Forelimb muscle (tissue), 1 donor: Measurements from ENCODE around the gene NMRK2. TPM values are rescaled to one million over a fixed set of nuclear protein-coding genes. Genes with fewer than 3 reads are reported as not detected.
A peak's percentile ranks its signal among the peaks of the same experiment; 100 is the strongest.
"Not testable (repeated sequence)": the region's sequence is repeated elsewhere in the genome, so short reads cannot be mapped to it uniquely, and the experiment has no call there.

Experiments used
- DNase-seq: peaks from one replicate; pipeline ENCODE4 v3.0.0-alpha.2; 2013; ENCODE audit warnings: low read depth
- polyA plus RNA-seq: library from polyadenylated mRNA; unstranded; fragments of 120-200 nt; gene quantifications from one replicate; pipeline ENCODE4 v1.2.1, GENCODE V29; 2013; ENCODE audit not compliant: insufficient read length

NMRK2 gene
- polyA plus RNA-seq, 1 donor, result 285 TPM

- DNase-seq, result no peak
These were observed 31.7 kb downstream of the NMRK2 start for GRCh38 chr19:3964256-3965194.

- no peak for DNase-seq
These were observed 33.5 kb downstream of the NMRK2 start for GRCh38 chr19:3966051-3967017.

GRCh38 chr19:3967983-3968382 lies 35.1 kb downstream of the NMRK2 start:
- DNase-seq, result not testable (repeated sequence)

GRCh38 chr19:3968556-3969434 lies 35.9 kb downstream of the NMRK2 start:
- DNase-seq, result peak; percentile 77

- DNase-seq, result no peak
These were observed 36.8 kb downstream of the NMRK2 start for GRCh38 chr19:3969435-3970312.

DNA sequence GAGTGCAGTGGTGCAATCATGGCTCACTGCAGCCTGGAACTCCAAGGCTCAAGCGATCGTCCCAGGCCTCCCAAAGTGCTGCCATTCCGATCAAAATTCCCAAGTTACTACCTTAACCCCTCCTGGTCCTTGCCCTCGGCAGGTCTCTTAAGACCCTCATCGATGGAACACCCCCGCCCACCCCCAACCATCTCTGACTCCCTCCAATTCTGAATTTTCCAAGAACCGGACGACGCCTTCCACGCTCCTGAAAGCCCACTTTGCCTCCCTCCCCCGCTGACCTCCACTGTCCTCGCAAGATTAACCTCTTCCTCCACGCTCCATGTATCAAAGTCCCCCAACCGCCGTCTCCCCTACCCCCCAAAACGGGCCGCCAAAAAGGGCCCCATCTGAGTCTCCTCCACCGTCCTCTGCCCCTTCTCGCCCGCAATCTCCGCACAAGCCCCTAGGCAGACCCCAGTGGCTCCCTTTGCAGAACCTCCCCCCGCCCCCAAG lies 37.5 kb downstream of the NMRK2 start:
- no peak for DNase-seq

DNA sequence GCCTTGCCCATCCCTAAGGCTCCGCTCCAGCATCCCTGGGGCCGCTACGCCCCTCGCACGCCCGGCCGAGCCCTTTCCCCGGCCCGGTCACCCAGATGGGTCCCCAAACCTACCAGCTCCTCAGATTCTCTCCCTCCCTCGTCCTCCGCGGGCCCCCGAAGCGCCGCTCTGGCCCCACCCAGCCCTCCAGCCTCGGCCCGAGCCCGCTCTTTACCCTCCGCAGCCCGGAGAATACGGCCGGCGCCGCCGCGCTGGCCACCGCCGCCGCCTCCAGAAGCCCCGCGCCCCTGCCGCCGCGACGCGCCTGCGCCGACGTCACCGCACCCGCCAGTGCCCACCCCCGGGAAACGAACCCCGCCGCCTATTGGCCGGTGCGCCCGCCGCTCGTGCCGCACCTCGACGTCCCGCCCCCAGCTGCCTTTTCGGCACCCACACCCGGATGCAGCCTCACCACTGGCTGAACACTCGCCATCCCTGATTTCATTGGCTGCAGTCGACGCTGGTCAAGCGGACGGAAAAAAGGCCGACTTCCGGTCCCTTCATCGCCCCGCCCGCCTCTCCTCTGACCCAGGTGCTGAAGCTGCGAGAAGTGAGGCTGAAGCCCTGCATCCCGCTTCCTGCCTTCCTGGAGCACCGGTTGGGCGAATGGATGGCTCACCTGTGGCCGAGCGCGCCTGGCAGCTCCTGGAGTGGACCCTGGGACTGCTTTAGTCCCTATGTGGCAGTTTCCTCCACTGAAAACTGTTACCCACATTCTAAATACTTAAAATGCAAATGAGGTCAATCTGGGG lies 38.1 kb downstream of the NMRK2 start, which contains the start of gene DAPK3:
Gene DAPK3, minus strand, starts transcription at position 292 of the 791 bp plus-strand sequence. CDS start 1,364 bp downstream, outside the sequence.
- peak; percentile 94 for DNase-seq

GRCh38 chr19:3975144-3975543 lies 42.3 kb downstream of the NMRK2 start:
- DNase-seq, result no peak

DNA sequence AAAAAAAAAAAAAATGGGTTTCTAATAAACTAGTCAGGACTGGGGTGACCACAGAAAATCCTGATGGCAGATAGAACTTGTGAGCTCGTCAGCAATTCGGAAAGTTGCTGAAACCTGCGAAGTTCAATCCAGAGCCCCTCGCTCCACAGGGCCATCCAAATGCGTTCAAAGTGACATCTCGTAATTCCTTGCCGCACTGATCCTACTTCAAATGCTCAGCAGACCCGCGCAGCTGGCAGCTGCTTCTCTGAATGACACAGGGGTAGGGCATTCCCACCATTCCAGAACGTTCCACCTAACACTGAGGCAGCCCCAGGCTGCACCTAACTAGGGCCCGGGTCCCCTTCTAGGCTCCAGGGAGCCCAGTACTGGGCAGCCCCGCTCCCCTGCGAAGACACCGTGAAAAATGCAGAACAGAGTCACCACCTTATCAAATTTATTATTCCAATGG lies 42.8 kb downstream of the NMRK2 start:
- DNase-seq, result no peak

- DNase-seq, result no peak
These were observed 43.8 kb downstream of the NMRK2 start for GRCh38 chr19:3976495-3977241.

GRCh38 chr19:3977242-3978143 lies 44.6 kb downstream of the NMRK2 start:
- DNase-seq, result no peak

GRCh38 chr19:3978145-3978544 lies 45.3 kb downstream of the NMRK2 start:
- no peak for DNase-seq

- DNase-seq, result no peak
These were observed 46.4 kb downstream of the NMRK2 start for GRCh38 chr19:3979289-3979673.

DNA sequence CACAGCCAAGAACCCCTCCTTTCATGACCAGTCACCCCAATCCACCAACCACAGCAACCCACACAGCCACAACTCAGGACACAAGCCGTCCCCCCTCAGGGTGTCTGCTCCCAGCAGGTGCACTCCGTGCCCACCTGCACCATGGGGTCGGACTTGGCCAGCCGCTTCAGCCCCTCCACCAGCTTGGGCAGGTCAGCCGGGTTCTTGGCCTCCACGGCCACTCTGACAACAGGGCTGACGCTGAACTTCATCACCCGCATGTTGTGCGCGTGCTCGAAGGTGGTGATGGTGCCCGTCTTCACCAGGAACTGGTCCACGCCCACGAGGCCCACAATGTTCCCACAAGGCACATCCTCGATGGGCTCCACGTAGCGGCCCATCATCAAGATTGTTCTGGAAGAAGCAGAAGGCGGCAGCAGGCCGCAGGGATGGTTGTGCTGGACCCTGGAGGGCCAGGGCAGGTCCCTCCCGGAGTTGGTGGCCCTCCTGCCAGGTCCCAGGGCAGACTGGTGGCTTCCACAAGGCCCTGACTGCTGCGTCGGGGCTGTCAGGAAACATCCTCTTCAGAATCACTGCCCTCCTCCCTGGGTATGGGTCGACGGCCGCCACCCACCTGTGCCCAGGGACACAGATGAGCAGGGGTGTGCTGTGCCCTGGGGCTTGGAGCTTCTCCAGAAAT lies 46.9 kb downstream of the NMRK2 start:
- no peak for DNase-seq

DNA sequence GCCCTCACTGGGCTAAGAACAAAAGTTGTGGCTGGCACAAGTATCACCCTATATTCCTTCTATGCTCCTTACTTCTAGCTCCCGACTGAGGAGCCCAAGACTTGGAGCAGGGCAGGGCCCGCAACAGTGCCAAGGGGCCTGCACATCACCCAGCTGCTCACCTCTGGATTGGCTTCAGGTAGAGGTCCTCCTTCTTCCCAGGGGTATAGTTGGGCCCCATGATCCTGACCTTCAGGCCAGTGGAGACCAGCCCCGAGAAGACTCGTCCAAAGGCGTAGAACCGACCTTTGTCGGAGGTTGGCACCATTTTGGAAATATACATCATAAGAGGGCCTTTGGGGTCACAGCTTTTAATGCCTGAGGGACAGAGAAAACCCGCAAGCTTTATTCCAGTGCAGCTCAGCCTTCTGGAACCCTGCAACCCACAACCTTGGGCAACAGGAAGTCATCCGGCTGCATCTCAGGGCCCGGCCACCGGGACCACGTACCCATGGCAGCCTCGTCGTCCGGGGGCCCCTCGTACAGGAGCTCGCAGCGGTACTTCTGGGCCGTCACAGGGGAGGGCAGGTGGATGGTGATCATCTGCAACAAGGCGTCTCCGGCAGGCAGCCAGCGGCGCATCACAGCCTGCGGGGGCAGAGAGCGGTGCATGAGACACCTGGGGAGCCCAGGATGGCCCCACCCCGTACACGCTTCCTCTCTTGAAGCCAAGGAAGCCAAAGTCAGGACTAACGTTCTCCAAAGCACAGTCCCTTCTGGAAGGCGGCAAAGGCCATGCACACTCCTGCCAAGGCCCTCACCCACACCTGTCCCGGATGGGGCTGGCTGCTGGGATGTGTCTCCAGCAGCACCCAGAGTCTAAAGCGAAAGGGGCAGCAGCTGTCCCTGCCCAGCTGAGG lies 47.7 kb downstream of the NMRK2 start:
- no peak for DNase-seq

DNA sequence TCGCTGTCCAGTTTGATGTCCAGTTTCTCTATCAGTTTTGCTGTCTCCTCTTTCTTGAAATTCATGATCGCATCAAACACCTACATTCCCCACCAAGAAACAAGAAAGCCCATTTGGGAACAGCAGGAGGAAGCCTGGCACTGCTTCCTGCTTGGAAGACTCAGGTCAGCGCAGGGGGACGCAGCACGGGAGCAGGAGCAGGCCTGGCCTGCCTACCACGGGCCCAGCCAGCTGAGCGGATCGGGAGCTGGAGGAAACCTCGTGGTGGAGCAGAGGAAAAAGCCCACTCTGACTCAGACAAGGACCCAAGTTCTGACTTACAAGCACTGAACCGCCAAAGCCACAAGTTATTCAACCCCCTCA lies 48.5 kb downstream of the NMRK2 start:
- DNase-seq, result no peak
